ENCODE results near the gene TCF7L1. TPM values are rescaled to one million over a fixed set of nuclear protein-coding genes. Genes with fewer than 3 reads are reported as not detected.

TCF7L1 gene
- total and polyA plus RNA-seq, 9 of the 15 experiments (the other 6 are each of a cell fraction or from before 2014, with no cell fraction given) = 0.03 to 0.11 (median 0.07) TPM; not detected in 5

GRCh38 chr2:85354286-85355072 lies 221.3 kb downstream of the TCF7L1 start, which contains the start of the genes ELMOD3 and RETSAT (continued):
- TF ChIP-seq AFF1 (IDR thresholded peaks at IDR 0.05; ENCODE audit: low read depth in 1 of 2, partially characterized antibody in 2 of 2) (peak in 1 of 2 experiments; percentile 89), ZNF354B (CRISPR knock-in tag; IDR thresholded peaks at IDR 0.05) (no peak), SFPQ (IDR thresholded peaks at IDR 0.05; ENCODE audit: low read depth, low read length) (no peak), ZBTB2 (IDR thresholded peaks at IDR 0.05) (no peak), ZNF165 (CRISPR knock-in tag; IDR thresholded peaks at IDR 0.05; ENCODE audit: borderline replicate concordance) (no peak), MTF1 (CRISPR knock-in tag; IDR thresholded peaks at IDR 0.05; ENCODE audit: borderline replicate concordance) (no peak), RFX7 (CRISPR knock-in tag; IDR thresholded peaks at IDR 0.05) (no peak), RBM15 (IDR thresholded peaks at IDR 0.05; ENCODE audit: insufficient read depth, low read length) (no peak), CCNT2 (IDR thresholded peaks at IDR 0.05; ENCODE audit: borderline replicate concordance, extremely low read depth, insufficient read length, low read depth, low read length) (peak; percentile 25), ZNF134 (CRISPR knock-in tag; conservative IDR thresholded peaks at IDR 0.05) (no peak), THAP7 (CRISPR knock-in tag; IDR thresholded peaks at IDR 0.05) (no peak), ZNF668 (CRISPR knock-in tag; IDR thresholded peaks at IDR 0.05) (no peak), SMAD4 (CRISPR knock-in tag; conservative IDR thresholded peaks at IDR 0.05) (peak; percentile 42), HINFP (tag; conservative IDR thresholded peaks at IDR 0.05; ENCODE audit: low read depth) (no peak), ZNF217 (CRISPR knock-in tag; IDR thresholded peaks at IDR 0.05) (no peak), SUPT5H (IDR thresholded peaks at IDR 0.05) (peak; percentile 90), HNRNPK (IDR thresholded peaks at IDR 0.05; ENCODE audit: low read depth, low read length, poor library complexity, severe bottlenecking) (no peak), ZNF384 (IDR thresholded peaks at IDR 0.05; ENCODE audit: low read depth, low read length) (no peak)

All from K562 (cell line).